Measurements from ENCODE around the gene MED16.

GRCh38 chr19:892243-892893, 619 bp downstream of the MED16 start:
- TF ChIP-seq CTCF (conservative IDR thresholded peaks at IDR 0.05; ENCODE audit: low read length) (no peak), EZH2phosphoT487 (IDR thresholded peaks at IDR 0.05; ENCODE audit: borderline replicate concordance) (no peak)
